ENCODE data around the gene SH2D6.

The SH2D6 gene

DNA sequence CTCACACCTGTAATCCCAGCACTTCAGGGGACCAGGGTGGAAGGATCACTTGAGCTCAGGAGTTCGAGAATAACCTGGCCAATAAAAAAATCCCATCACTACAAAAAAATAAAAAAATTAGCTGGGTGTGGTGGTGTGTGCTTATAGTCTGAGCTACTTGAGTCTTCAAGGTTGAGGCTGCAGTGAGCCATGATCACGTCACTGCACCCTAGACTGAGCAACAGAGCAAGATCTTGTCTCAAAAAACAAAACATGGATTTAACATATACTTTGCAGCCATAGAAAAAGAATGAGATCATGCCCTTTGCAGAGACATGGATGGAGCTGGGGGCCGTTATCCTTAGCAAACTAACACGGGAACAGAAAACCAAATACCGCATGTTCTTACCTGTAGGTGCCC lies 22.2 kb downstream of the SH2D6 start:
- no peak for DNase-seq

GRCh38 chr2:85441864-85442263 lies 23.4 kb downstream of the SH2D6 start:
- DNase-seq: no peak

GRCh38 chr2:85444629-85445172 lies 26.2 kb downstream of the SH2D6 start:
- DNase-seq: no peak

DNA sequence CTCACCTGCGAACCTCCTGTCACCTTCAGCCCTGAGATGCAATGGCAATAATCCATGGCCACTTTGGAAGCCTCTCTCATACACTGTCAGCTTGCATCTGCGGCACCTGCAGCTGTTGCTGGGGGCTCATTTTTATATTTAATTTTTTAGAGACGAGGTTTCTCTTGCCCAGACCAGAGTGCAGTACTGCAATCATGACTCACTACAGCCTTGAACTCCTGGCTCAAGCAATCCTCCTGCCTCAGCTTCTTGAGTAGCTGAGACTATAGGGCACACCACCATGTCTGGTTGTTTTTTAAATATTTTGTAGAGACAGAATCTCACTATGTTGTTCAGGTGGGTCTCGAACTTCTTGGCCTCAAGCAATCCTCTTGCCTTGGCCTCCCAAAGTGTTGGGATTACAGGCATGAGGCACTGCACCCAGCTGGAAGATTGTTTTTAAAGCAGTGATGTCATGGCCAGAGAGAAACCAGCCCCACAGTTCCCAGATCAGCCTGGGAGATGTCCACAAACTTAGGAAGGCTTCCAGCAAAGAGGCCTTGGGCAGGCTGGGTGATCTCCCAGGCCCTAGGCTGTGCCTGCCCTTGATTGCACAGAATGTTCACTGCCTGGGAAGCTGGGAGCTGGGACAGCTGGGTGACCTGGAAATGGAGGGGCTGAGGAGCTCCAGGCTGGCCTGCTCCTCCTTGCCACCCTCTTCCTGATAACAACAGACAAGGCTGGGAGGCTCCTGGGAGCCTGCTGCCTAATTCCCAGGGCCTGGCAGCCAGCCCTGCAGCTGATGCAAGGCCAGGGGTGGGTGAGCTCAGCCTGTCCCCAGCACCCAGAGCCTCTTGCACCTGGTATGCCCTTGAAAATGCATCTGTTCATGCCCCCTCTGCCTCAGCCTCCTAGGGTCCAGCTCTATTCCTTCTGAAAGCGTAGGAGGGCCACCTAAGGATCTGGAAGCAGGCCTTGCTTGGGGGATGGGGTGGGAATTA lies 27.1 kb downstream of the SH2D6 start:
- DNase-seq: no peak

GRCh38 chr2:85446296-85447221 lies 28.0 kb downstream of the SH2D6 start:
- DNase-seq: no peak

DNA sequence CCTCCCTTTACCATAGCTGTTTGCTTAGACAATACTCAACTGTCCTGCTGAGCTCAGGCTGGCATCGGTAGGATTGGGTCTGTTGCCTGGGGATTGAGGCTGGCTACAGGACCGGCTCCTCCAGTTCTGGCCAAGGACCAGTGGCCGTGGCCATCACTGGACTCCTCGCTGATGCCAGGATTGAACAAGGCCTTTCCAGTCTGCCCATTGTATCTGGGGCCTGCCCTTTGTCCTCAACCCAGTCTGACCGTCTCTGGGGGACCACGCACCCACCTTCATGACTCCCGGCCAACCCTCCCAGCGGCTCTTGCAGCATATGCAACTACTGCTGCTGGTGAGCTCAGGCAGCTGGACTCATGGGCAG lies 28.7 kb downstream of the SH2D6 start:
- no peak for DNase-seq

GRCh38 chr2:85448461-85449213 lies 30.1 kb downstream of the SH2D6 start:
- DNase-seq: no peak

DNA sequence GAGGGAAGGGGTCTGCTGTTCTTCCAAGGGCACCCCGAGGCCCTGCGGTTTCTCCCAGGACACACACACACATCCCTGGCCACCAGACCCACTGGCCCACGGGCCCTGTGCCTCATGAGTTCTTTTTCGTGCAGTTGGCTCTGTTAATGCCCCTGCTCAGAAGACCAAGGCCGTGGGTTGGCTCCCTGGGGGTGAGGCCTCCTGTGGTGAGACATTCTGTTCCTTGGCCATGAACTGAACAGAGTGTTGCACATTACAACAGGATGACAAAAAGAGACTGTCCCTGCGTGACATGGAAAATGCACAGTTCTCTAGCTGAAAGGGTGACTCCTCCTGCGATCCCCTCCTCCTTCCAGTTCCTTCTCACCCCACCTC lies 30.7 kb downstream of the SH2D6 start:
- DNase-seq: no peak

- no peak for DNase-seq
Observed at GRCh38 chr2:85452237-85452636, 33.7 kb downstream of the SH2D6 start.

GRCh38 chr2:85453571-85453970 lies 35.1 kb downstream of the SH2D6 start:
- DNase-seq: no peak

DNA sequence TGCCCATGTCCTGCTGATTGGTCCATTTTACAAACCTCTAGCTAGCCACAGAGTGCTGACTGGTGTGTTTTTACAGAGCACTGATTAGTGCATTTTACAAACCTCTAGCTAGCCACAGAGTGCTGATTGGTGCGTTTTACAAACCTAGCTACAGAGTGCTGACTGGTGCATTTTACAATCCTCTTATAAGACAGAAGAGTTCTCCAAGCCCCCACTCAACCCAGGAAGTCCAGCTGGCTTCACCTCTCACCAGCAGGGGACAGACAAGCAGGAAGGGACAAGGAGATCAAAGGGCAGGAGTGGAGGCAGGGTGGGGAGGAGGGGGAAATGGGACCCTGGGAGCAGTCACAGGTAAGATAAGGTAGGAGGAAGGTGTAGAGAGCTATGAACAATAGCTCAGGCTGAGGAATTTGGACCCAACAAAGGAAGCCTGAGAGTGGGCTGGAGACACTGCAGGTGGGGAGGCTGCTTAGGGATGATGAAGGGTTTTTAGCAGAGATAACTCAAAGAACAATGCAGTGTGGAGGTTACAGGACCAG lies 37.1 kb downstream of the SH2D6 start:
- DNase-seq: no peak

DNA sequence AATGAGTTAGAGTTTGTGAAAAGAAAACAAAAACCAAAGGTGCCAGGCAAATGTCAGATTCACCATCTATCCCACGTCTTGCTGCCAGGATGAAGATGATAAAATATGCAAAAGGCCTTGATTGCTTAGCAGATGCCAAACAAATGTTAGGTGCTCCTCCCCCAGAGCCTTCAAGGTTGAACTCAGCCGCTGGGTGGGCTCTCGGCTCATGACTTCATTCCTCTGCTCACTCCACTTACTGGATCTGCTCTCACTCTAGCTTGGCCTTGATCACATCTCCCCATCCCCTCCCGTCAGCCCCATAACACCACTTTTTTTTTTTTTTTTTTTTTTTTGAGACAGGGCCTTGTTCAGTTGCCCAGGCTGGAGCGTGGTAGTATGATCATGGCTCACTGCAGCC lies 38.5 kb downstream of the SH2D6 start:
- DNase-seq: no peak

DNA sequence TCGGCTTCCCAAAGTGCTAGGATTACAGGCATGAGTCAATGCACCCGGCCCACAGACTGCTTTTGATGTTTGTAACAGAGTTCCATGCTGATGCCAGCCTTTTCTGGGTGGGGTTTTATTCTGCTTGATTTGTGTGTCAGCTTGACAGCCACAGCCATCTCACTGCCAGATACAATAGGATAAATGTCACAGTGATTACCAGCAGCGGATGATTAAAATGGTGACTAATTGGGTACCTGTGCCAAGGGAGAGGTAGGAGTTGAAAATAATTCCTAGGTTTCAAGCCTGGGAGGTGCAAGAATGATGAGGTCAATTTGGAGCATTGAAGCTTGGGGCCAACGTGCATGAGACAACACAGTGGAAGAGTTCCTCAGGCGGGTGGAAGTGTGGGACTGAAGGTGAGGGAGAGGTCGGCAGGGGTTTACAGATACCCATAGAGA lies 39.4 kb downstream of the SH2D6 start:
- no peak for DNase-seq

- DNase-seq: no peak
Observed at GRCh38 chr2:85458601-85459563, 40.4 kb downstream of the SH2D6 start.

DNA sequence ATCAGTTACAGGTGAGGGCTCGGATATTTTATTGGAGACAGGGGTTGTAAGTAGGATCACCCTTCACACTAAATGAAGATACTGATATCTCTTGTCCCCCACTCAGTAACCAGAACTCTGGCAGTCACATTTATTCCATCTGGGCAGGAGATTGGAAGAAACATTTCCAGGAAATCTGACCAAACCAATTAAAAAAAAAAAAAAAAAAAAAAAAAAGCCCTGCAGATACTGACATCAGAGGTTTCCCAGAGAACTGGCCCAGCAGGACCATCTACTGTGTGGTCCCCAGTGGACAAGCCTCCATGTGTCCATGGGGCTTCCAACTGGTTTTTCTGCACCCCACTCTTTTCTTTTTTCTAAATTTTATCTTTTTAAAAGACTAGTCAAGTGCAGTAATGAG lies 41.3 kb downstream of the SH2D6 start:
- DNase-seq: no peak

DNA sequence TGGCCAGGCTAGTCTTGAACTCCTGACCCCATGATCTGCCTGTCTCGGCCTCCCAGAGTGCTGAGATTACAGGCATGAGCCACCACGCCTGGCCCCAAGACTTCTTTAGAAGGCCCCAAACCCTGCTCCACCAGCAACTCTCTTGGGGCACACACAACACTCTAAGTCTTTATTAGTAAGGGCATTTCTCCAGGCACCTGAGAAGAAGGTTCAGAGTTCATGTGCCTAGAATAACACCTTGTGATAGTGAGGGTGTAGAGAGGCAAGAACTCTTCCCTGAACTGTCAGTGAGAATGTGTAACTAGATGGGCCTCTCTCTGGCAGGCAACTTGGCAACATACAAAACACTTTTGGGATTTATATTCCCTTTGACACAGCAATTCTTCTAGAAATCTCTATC lies 43.8 kb downstream of the SH2D6 start:
- DNase-seq: no peak

- DNase-seq: no peak
Observed at GRCh38 chr2:85468096-85468703, 49.7 kb downstream of the SH2D6 start.

- no peak for DNase-seq
Observed at GRCh38 chr2:85468704-85469349, 50.3 kb downstream of the SH2D6 start.

DNA sequence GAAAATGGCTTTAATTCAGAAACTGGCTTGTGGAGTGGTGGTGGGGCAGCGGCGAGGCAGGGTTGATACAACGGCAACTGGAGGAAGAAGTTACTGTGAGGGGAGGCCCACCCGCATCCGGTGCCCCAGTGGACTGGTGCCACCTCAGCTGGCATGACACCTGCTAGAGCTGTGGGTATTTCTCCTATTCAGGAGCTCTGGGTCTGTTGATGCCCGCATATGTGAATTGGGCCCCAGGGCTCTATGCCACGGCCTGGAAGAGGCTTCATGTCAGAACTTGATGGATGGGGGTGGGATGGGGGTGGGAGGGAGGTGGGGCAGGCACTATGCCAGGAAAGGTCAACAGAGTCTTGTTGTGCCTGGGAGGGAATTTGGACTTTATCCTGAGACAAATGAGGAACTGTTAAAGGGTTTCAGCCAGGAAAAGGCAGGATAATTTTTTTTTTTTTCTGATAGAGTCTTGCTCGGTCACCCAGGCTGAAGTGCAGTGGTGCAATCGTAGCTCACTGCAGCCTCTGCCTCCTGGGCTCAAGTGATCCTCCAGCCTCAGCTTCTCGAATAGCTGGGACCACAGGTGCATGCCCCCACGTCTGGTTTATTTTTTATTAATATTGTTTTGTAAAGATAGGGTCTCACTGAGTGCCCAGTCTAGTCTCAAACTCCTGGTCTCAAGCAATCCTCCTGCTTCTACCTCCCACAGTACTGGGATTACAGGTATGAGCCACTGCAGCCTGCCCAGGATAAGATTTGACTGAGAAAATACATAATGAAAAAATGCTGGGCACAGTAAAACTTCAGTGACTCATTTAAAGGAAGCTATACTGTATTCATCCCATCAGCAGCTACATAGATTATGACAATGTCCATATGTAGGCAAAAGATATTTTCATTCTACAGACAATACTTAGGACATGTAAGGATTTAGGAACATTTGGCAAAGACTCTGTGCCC lies 52.6 kb downstream of the SH2D6 start:
- no peak for DNase-seq

Data from activated CD4-positive, alpha-beta T cell treated with anti-CD3 and anti-CD28 coated beads for 48 hours (primary cell).